Upper lobe of right lung (tissue), 1 donor: ENCODE measurements around the gene DES. TPM values are rescaled to one million over a fixed set of nuclear protein-coding genes. Genes with fewer than 3 reads are reported as not detected.

Experiments used
- ATAC-seq: fragments of 200-7000 bp; cut with Tn5 transposase; one replicate; pipeline ENCODE4 v1.9.1; 2020; ENCODE audit warnings: mild to moderate bottlenecking, moderate library complexity
- DNase-seq: peaks from one replicate; pipeline ENCODE4 v3.0.0-alpha.2; 2020
- H3K27ac ChIP-seq: fragments of 200-600 bp; one replicate; pipeline ENCODE4 v1.8.0; 2022
- H3K27me3 ChIP-seq: fragments of 200-600 bp; one replicate; pipeline ENCODE4 v1.8.0; 2022; ENCODE audit warnings: mild to moderate bottlenecking
- H3K36me3 ChIP-seq: fragments of 200-600 bp; one replicate; pipeline ENCODE4 v1.8.0; 2022
- H3K4me1 ChIP-seq: fragments of 200-600 bp; one replicate; pipeline ENCODE4 v1.8.0; 2022
- H3K4me3 ChIP-seq: fragments of 200-600 bp; one replicate; pipeline ENCODE4 v1.8.0; 2022; ENCODE audit warnings: mild to moderate bottlenecking
- H3K9me3 ChIP-seq: fragments of 200-600 bp; one replicate; pipeline ENCODE4 v1.8.0; 2022
- CTCF ChIP-seq: fragments of 200-600 bp; IDR thresholded peaks from one replicate; pipeline ENCODE4 v1.8.0; 2022; ENCODE audit warnings: antibody characterized with exemption
- intact Hi-C: fragments of 100-400 bp; cut with DNase I; formaldehyde crosslinking; loops from one replicate; pipeline ENCODE4 v1.11.0; 2022
- total RNA-seq: library from RNA; stranded (reverse); fragmentation: NEBNext Ultra II Directional; extraction: Animal tissue kit (Norgen Biotek cat#: 25700); gene quantifications from one replicate; pipeline ENCODE4 v1.2.1, GENCODE V29; 2021
- donor health status: DM: no; HTN: yes; CAD: no; lungs with severe emphysema.

DES gene
- total RNA-seq, 1 donor from 2014 or later, result 59.4 TPM

GRCh38 chr2:219381448-219381847 is 36.7 kb upstream of the DES start:
- peaks cover 69% of the 10 kb centered on the region for H3K36me3 ChIP-seq
- no peaks in the 10 kb centered on the region for H3K27me3 ChIP-seq
- TF ChIP-seq CTCF, result no peak
- intact Hi-C loops, result no loop called here
- H3K4me1 ChIP-seq, result peaks cover 15% of the 10 kb centered on the region
- H3K4me3 ChIP-seq, result no peak overlapping the region
- ATAC-seq (no peak), DNase-seq (no peak)
- H3K27ac ChIP-seq, result no peak overlapping the region
- no peaks in the 10 kb centered on the region for H3K9me3 ChIP-seq

DNA sequence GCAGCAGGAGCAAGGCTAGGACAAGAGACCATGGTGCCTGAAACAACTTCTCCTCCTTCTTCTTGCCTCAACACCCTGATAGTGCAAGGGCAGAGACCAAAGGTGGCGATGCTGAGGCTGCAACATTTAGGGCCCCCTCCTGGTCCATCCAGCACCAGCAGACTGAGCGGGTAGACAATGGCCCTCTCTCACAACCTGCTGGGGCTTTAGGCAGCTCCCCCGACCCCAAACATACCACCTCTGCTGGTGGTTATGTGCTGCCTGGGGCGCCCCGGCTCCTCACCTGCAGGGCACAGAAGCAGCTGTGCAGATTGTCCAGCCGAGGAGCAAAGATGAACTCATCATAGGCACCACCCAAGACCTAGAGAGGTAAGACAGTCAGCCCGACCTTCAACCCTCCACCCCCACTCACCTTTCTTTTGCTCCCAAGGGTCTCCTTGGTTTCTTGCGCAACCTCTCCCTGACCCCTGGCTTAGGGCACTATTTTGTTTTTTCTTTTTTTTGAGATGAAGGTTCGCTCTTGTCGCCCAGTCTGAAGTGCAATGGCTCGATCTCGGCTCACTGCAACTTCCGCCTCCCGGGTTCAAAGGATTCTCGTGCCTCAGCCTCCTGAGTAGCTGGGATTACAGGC is 34.0 kb upstream of the DES start:
- Histone ChIP-seq H3K36me3 (peaks cover 59% of the 10 kb centered on the region), H3K9me3 (no peaks in the 10 kb centered on the region), H3K27ac (no peak overlapping the region), H3K4me3 (no peak overlapping the region), H3K27me3 (no peaks in the 10 kb centered on the region), H3K4me1 (peaks cover 20% of the 10 kb centered on the region)
- intact Hi-C loops, result no loop called here
- ATAC-seq (no peak), DNase-seq (peak; percentile 47)
- no peak for TF ChIP-seq CTCF

GRCh38 chr2:219384859-219385258 is 33.3 kb upstream of the DES start:
- DNase-seq (peak; percentile 29), ATAC-seq (no peak)
- Histone ChIP-seq H3K9me3 (no peaks in the 10 kb centered on the region), H3K27ac (no peak overlapping the region), H3K36me3 (peaks cover 59% of the 10 kb centered on the region), H3K27me3 (no peaks in the 10 kb centered on the region), H3K4me3 (no peak overlapping the region), H3K4me1 (peaks cover 20% of the 10 kb centered on the region)
- intact Hi-C loops, result no loop called here
- no peak for TF ChIP-seq CTCF

DNA sequence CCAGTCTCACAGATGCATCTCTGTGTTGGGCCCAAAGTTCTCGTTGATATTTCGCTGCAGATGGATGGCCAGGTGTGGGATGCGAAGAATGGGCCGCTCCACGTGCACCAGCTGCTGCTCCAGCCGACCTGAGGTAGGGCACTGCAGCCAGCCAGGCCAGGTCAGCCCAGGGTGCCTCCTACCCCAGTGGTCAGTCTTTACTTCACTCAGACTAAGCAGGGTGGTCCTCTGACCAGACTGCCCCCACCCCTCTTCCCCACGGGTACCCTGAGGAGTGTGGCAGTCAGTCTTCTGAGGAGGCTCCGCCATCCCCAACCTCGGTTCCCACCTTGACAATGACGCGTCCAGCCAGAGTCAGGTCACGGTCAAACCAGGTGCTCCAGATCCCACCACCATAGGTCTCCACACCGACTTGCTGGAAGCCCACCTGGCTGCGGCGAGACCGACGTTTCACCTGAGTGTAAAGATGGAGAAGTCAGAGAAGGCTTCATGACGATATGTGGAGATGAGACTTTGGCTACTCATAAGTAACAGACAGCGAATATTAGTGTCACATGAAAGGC is 32.1 kb upstream of the DES start:
- H3K4me3 ChIP-seq, result peak overlapping the region; percentile 90
- no peak overlapping the region for H3K27ac ChIP-seq

GRCh38 chr2:219386532-219387280 is 31.5 kb upstream of the DES start:
- Histone ChIP-seq H3K4me3 (peak overlapping the region; percentile 90), H3K27me3 (no peaks in the 10 kb centered on the region), H3K9me3 (no peaks in the 10 kb centered on the region), H3K27ac (peak overlapping the region; percentile 96), H3K4me1 (peaks cover 20% of the 10 kb centered on the region), H3K36me3 (peaks cover 45% of the 10 kb centered on the region)
- no peak for ATAC-seq
- no peak for DNase-seq
- intact Hi-C loops, result no loop called here
- no peak for TF ChIP-seq CTCF

More for the DNA sequence above, 32.1 kb upstream of the DES start:
- intact Hi-C loops, result no loop called here
- TF ChIP-seq CTCF, result no peak
- H3K27me3 ChIP-seq, result no peaks in the 10 kb centered on the region
- peak; percentile 53 for DNase-seq
- H3K36me3 ChIP-seq, result peaks cover 51% of the 10 kb centered on the region
- peaks cover 20% of the 10 kb centered on the region for H3K4me1 ChIP-seq
- no peaks in the 10 kb centered on the region for H3K9me3 ChIP-seq
- no peak for ATAC-seq
